Epithelial cell of prostate (primary cell): ENCODE measurements around the gene CDKN2AIPNL.
"Not testable (repeated sequence)": the region's sequence is repeated elsewhere in the genome, so short reads cannot be mapped to it uniquely, and the experiment has no call there.

ENCODE experiments used
- DNase-seq: peaks from one replicate; pipeline ENCODE4 v3.0.0-alpha.2; 2011; ENCODE audit warnings: low read depth, low spot score
- H3K27ac ChIP-seq: fragments of 450-650 bp; 2 replicates; pipeline ENCODE4 v1.5.1; 2017; ENCODE audit warnings: mild to moderate bottlenecking

CDKN2AIPNL gene

GRCh38 chr5:134439210-134439654 is 27.6 kb upstream of the CDKN2AIPNL start:
- peak; percentile 96 for DNase-seq
- H3K27ac ChIP-seq: peak overlapping the region; percentile 94

DNA sequence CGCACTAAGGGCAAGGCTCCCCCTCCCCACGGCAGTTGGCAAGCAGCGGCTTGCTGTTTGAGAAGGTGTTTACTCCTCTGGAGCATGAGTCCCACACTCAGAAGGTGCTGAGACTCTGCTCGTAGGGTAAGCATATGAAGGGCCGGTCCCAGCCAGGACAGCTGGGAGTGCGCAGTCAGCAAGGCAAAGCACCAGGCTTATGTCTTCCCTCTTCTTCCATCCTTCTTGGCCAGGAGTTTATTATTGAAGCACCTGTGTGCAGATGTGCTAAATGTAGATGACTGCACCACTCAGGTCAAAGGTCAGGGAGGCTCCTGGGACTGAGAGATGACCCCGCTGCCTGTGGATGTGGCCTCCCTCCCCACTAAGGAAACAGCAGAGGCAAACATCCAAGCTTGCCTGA is 27.0 kb upstream of the CDKN2AIPNL start:
- H3K27ac ChIP-seq: peak overlapping the region; percentile 94
- DNase-seq: no peak

GRCh38 chr5:134437847-134438581 is 26.3 kb upstream of the CDKN2AIPNL start:
- DNase-seq: no peak
- H3K27ac ChIP-seq: peak overlapping the region; percentile 94

DNA sequence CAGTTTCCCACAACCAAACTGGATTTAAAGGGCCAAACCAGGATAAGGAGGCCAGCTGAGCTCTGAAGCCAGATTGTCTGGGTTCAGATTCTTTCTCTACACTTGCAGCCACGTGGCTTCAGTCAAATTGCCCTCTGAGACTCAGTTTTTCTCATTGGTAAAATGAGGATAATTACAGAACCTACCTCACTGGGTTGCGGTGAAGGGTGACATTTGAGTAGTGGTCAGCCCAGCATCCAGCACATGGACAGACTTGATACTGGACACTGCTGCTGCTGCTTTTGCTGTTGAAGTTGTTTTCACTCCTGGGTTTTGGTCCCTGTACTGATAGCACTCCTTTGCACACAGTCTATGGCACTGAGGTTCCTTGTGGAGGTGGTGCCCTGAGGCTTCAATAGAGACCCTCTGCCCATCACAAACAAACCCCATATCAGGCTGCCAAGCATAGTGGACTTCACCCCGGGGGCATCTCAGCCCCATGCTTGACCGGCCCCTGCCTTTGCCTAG is 25.7 kb upstream of the CDKN2AIPNL start:
- no peak for DNase-seq
- peak overlapping the region; percentile 94 for H3K27ac ChIP-seq

GRCh38 chr5:134436523-134437339 is 25.1 kb upstream of the CDKN2AIPNL start:
- DNase-seq: no peak
- peak overlapping the region; percentile 94 for H3K27ac ChIP-seq

GRCh38 chr5:134435560-134435959 is 23.9 kb upstream of the CDKN2AIPNL start:
- H3K27ac ChIP-seq: peak overlapping the region; percentile 94
- DNase-seq: peak; percentile 89

DNA sequence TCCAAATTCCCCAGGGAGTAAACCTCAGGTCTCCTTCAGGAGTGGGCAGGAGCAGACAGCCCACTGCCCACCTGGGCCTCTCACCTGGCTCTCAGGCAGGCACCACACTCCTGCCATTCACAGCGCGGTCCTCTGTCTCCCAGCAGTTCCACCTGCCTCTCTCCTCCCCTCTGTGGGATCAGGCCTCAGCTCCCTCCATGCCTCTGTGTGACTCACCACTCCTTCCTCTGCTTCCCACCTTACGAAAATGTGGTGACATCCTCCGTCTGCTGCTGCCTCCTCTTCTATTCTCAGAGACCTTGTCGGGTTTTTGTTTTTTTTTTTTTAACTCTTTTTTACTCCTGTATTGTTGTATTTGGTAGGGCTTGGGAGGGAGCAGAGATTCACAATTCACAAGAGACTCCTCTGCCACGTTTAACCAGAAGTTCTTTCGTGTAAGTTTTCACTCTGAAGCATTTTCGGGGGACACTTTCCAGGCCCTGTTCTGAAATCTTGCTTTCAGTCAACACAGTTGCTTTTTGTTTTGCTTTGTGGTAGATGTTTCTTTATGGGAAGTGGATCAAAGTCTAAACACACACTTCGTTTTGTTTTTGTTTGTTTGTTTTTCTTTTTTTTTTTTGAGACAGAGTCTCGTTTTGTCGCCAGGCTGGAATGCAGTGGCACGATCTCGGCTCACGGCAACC is 21.1 kb upstream of the CDKN2AIPNL start:
- DNase-seq: no peak

DNA sequence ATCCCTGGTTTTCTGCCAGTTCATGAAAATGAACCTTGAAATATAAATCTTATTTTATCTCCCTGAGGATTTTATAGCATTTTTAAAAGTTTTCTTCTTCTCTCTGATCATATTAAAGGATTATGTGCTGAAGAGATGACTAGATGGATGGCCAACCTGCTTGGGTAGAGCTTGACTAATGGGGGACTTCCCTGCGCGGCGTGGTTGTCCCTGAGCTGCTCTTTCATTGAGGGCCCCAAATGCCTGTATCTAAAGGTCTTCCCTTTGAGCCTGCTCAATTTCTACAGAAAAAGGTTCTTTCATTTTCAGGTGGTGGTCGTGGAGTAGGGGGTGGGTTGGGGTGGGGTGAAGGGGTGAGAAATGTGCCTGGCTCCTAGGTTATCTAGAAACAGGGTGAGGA is 20.5 kb upstream of the CDKN2AIPNL start:
- no peak overlapping the region for H3K27ac ChIP-seq
- no peak for DNase-seq

More for the DNA sequence above, 21.1 kb upstream of the CDKN2AIPNL start:
- H3K27ac ChIP-seq: no peak overlapping the region

- no peak overlapping the region for H3K27ac ChIP-seq
- no peak for DNase-seq
Observed at GRCh38 chr5:134430001-134430569, 18.4 kb upstream of the CDKN2AIPNL start.

- DNase-seq: no peak
- H3K27ac ChIP-seq: no peak overlapping the region
Observed at GRCh38 chr5:134427540-134428041, 15.9 kb upstream of the CDKN2AIPNL start.

GRCh38 chr5:134426361-134426760 is 14.7 kb upstream of the CDKN2AIPNL start:
- DNase-seq: no peak
- H3K27ac ChIP-seq: no peak overlapping the region

- no peak overlapping the region for H3K27ac ChIP-seq
- DNase-seq: no peak
Observed at GRCh38 chr5:134423376-134423775, 11.7 kb upstream of the CDKN2AIPNL start.

GRCh38 chr5:134422791-134423365 is 11.2 kb upstream of the CDKN2AIPNL start:
- H3K27ac ChIP-seq: no peak overlapping the region
- DNase-seq: no peak

DNA sequence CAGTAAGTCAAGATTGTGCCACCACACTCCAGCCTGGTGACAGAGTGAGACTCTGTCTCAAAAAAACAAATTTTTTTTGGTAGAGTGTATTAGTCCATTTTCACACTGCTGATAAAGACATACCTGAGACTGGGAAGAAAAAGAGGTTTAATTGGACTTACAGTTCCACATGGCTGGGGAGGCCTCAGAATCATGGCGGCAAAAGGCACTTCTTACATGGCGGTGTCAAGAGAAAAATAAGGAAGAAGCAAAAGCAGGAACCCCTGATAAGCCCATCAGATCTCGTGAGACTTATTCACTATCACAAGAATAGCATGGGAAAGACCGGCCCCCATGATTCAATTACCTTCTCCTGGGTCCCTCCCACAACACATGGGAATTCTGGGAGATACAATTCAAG is 9.4 kb upstream of the CDKN2AIPNL start:
- not testable (repeated sequence) for DNase-seq, H3K27ac ChIP-seq

DNA sequence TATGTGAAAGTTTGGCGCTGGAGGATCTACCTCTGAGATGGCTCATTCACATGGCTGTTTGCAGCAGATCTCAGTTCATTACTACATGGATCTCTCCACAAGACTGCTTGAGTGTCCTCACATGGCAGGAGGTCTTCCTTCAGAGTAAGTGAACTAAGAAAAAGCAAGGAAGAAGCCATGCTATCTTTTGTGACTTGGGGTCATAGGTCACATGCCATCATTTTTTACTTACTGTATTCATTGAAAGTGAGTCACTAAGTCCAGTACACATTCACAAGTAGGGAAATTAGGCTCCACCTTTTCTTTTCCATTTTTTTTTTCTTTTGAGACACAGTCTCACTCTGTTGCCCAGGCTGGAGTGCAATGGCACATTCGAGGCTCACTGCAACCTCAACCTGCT is 8.7 kb upstream of the CDKN2AIPNL start:
- H3K27ac ChIP-seq: no peak overlapping the region
- DNase-seq: no peak

- DNase-seq: no peak
- H3K27ac ChIP-seq: no peak overlapping the region
Observed at GRCh38 chr5:134418958-134419357, 7.3 kb upstream of the CDKN2AIPNL start.

- no peak overlapping the region for H3K27ac ChIP-seq
- DNase-seq: no peak
Observed at GRCh38 chr5:134417707-134418106, 6.0 kb upstream of the CDKN2AIPNL start.

DNA sequence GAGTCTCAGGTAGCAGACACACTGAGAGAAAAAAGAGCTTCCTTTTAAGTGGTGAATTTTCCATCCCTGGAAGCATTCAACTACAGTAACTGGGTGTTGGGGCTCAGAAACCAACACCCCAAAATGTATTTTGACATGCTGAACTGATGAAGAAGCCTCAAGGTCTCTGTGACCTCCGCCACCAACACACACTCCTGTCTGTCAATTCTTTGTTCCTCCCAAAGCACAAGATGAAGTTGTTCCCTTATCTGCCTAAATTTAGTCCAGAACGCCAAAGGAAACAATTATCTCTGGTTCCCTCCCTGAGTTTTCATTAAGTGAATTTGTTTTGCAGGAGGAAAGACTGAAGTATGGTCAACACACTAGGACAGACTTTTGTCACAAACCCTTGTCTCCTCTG is 1.4 kb upstream of the CDKN2AIPNL start:
- peak overlapping the region; percentile 59 for H3K27ac ChIP-seq
- DNase-seq: no peak

- no peak for DNase-seq
- H3K27ac ChIP-seq: peak overlapping the region; percentile 59
Observed at GRCh38 chr5:134411228-134411545, 494 bp downstream of the CDKN2AIPNL start.

DNA sequence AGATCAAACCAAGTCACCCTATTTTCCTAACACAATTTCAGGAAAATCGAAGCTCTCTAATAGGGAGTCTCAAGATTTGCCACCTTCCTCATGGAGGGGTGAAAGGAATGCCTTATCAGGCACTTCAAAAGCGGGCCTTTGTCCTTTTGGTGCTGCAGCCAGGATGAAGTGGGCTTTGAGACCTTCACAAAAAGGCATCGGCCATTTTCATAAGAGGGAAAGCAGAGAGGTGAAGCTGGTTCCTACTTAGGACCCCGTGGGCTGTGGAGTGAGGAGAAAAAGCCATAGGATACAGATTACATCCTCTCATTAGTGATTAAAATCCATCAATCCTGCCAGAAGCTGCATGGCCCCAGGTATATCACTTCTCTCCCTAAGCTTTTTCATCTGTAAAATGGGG is 859 bp downstream of the CDKN2AIPNL start:
- DNase-seq: no peak
- no peak overlapping the region for H3K27ac ChIP-seq
